Activated CD8-positive, alpha-beta T cell treated with anti-CD3 and anti-CD28 coated beads for 36 hours (primary cell): Measurements from ENCODE around the gene ZNF546. TPM values are rescaled to one million over a fixed set of nuclear protein-coding genes. Genes with fewer than 3 reads are reported as not detected.

ENCODE experiments used
- ATAC-seq: fragments of 200-7000 bp; cut with Tn5 transposase; one replicate; pipeline ENCODE4 v1.10.0; 2021; ENCODE audit warnings: mild to moderate bottlenecking, moderate library complexity
- CTCF ChIA-PET: fragments of 350-600 bp; sonication (Branson Sonifier 250); formaldehyde crosslinking; loops from one replicate; lab custom pipeline; 2021; ENCODE audit warnings: antibody characterized with exemption; lab: Charles Lee
- POLR2A ChIA-PET: fragments of 350-600 bp; sonication (Branson Sonifier 250); formaldehyde crosslinking; loops from one replicate; lab custom pipeline; 2021; ENCODE audit warnings: antibody characterized with exemption; lab: Charles Lee
- DNase-seq: peaks from one replicate; pipeline ENCODE4 v3.0.0-alpha.2; 2020
- H3K27ac Mint-ChIP-seq: one replicate; pipeline ENCODE4 v1.8.0; 2021; ENCODE audit warnings: mild to moderate bottlenecking, mixed read lengths
- H3K27me3 Mint-ChIP-seq: one replicate; pipeline ENCODE4 v1.8.0; 2021; ENCODE audit warnings: mixed read lengths
- H3K36me3 Mint-ChIP-seq: one replicate; pipeline ENCODE4 v1.8.0; 2021; ENCODE audit warnings: low read depth, mixed read lengths
- H3K4me1 Mint-ChIP-seq: one replicate; pipeline ENCODE4 v1.8.0; 2021; ENCODE audit warnings: low read depth, mixed read lengths
- H3K4me3 Mint-ChIP-seq: one replicate; pipeline ENCODE4 v1.8.0; 2021; ENCODE audit warnings: mild to moderate bottlenecking, moderate library complexity, mixed read lengths
- H3K9me3 Mint-ChIP-seq: one replicate; pipeline ENCODE4 v1.8.0; 2021; ENCODE audit warnings: mixed read lengths
- CTCF ChIP-seq: fragments of 200-600 bp; IDR thresholded peaks from one replicate; pipeline ENCODE4 v1.8.0; 2022; ENCODE audit warnings: antibody characterized with exemption, mild to moderate bottlenecking
- intact Hi-C: fragments of 100-400 bp; cut with micrococcal nuclease; formaldehyde crosslinking; loops from one replicate; pipeline ENCODE4 v1.10.0; 2022
- total RNA-seq, 2 experiments: library from RNA; stranded (reverse); gene quantifications; one replicate each; pipeline ENCODE4 v1.2.3, GENCODE V29; 2021

Gene ZNF546
- total RNA-seq, 2 experiments from 2014 or later: 5.2 to 5.6 TPM

DNA sequence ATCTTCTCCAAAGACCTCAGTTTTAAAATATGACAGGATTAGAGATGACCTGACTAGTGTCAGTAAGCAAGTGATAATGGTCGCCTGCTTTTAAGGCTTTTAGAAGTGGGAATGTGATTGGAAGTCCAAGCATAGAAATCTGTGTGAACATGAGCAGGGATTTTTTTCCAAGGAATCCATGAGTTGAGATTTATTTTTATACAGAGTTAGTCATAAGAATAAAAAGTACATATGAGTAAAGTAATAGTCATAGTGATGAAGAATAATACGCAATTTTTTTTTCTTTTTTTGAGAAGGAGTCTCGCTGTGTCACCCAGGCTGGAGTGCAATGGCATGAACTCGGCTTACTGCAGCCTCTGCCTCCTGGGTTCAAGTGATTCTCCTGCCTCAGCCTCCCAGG lies 1.6 kb downstream of the ZNF546 start:
- TF ChIP-seq CTCF: no peak
- ChIA-PET CTCF (no interaction called here), POLR2A (no interaction called here)
- H3K27ac Mint-ChIP-seq: peak overlapping the region; percentile 97
- ATAC-seq (no peak), DNase-seq (no peak)
- peak overlapping the region; percentile 89 for H3K4me3 Mint-ChIP-seq
- H3K9me3 Mint-ChIP-seq: peaks cover 11% of the 10 kb centered on the region
- H3K4me1 Mint-ChIP-seq: peaks cover 30% of the 10 kb centered on the region
- H3K27me3 Mint-ChIP-seq: no peaks in the 10 kb centered on the region
- intact Hi-C loops: no loop called here
- H3K36me3 Mint-ChIP-seq: peaks cover 27% of the 10 kb centered on the region

DNA sequence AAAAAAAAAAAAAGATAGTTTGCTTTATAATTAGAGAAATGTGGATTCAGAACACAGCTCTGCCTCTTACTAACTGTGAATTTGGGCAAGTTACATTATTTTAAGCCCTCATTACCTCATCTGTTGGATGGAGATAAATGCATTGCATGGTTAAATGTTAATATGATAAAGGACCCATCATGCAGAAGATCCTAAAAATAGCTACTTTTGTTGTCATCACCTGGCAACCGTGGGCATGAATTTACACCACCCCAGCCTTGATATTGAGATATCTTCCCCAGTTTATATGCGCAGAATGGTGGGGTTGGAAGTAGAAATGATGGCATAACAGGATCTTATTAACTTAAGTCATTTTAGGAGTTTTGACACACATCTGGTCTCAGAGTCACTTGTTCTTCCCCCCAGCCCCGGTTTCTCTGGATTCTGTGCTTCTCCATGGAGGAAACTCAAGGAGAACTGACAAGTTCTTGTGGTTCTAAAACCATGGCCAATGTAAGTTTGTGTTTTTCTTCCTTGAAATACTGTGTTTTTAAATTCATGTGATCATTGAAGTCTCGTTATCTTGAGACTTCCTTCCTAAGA lies 8.9 kb downstream of the ZNF546 start:
- peaks cover 9% of the 10 kb centered on the region for H3K9me3 Mint-ChIP-seq
- DNase-seq: no peak
- CTCF ChIA-PET: no interaction called here
- peaks cover 41% of the 10 kb centered on the region for H3K36me3 Mint-ChIP-seq
- H3K4me3 Mint-ChIP-seq: no peak overlapping the region
- H3K27ac Mint-ChIP-seq: no peak overlapping the region
- intact Hi-C loops: no loop called here
- no peak for TF ChIP-seq CTCF
- POLR2A ChIA-PET: no interaction called here
- H3K4me1 Mint-ChIP-seq: peaks cover 5% of the 10 kb centered on the region
- H3K27me3 Mint-ChIP-seq: no peaks in the 10 kb centered on the region
- ATAC-seq: no peak

- DNase-seq (no peak), ATAC-seq (no peak)
- Mint-ChIP-seq H3K36me3 (peaks cover 44% of the 10 kb centered on the region), H3K4me1 (peaks cover 5% of the 10 kb centered on the region), H3K27ac (no peak overlapping the region), H3K27me3 (no peaks in the 10 kb centered on the region), H3K4me3 (no peak overlapping the region), H3K9me3 (peaks cover 9% of the 10 kb centered on the region)
- ChIA-PET POLR2A (no interaction called here), CTCF (no interaction called here)
- TF ChIP-seq CTCF: no peak
- intact Hi-C loops: no loop called here
Observed at GRCh38 chr19:40006273-40006691, 9.4 kb downstream of the ZNF546 start.

- CTCF ChIA-PET: no interaction called here
- Mint-ChIP-seq H3K27ac (no peak overlapping the region), H3K9me3 (peaks cover 34% of the 10 kb centered on the region), H3K4me3 (no peak overlapping the region), H3K27me3 (no peaks in the 10 kb centered on the region), H3K4me1 (peaks cover 5% of the 10 kb centered on the region), H3K36me3 (peaks cover 78% of the 10 kb centered on the region)
- ATAC-seq (no peak), DNase-seq (no peak)
- no peak for TF ChIP-seq CTCF
- intact Hi-C loops: no loop called here
- POLR2A ChIA-PET: interaction anchor here (0.7 kb wide), 1 partner anchor 13 kb away, joined by 5 read pairs; the partner anchor contains the start of gene ZNF546
Observed at GRCh38 chr19:40009674-40010073, 12.8 kb downstream of the ZNF546 start.

DNA sequence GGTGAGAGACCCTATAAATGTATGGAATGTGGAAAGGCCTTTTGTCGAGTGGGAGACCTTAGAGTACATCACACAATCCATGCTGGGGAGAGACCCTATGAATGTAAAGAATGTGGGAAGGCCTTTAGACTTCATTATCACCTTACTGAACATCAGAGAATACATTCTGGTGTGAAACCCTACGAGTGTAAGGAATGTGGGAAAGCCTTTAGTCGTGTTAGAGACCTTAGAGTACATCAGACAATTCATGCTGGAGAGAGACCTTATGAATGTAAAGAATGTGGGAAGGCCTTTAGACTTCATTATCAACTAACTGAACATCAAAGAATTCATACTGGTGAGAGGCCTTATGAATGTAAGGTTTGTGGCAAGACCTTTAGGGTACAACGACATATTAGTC lies 17.1 kb downstream of the ZNF546 start:
- H3K36me3 Mint-ChIP-seq: peaks cover 67% of the 10 kb centered on the region
- peaks cover 57% of the 10 kb centered on the region for H3K9me3 Mint-ChIP-seq
- no peak overlapping the region for H3K27ac Mint-ChIP-seq
- no peak overlapping the region for H3K4me3 Mint-ChIP-seq
- no peak for ATAC-seq
- no peaks in the 10 kb centered on the region for H3K4me1 Mint-ChIP-seq
- no peaks in the 10 kb centered on the region for H3K27me3 Mint-ChIP-seq
- intact Hi-C loops: no loop called here
- CTCF ChIA-PET: no interaction called here
- TF ChIP-seq CTCF: no peak
- POLR2A ChIA-PET: no interaction called here
- DNase-seq: no peak
